K562 (cell line): ENCODE data around the gene CLCN5. TPM values are rescaled to one million over a fixed set of nuclear protein-coding genes. Genes with fewer than 3 reads are reported as not detected.

ENCODE experiments used
- ATAC-seq: fragments of 200-7000 bp; cut with Tn5 transposase; 3 replicates; pipeline ENCODE4 v1.9.1; 2020; ENCODE audit warnings: moderate library complexity
- BruUV-seq: library from RNA; stranded (reverse); fragments of 400-500 nt; replicated peaks from 2 replicates; lab custom pipeline; 2021; lab: Mats Ljungman, UMichigan
- CTCF ChIA-PET: fragments of 300-600 bp; formaldehyde crosslinking; extraction: SDS; loops from one replicate; lab custom pipeline; 2021; ENCODE audit warnings: low intra/inter-chr PET ratio; lab: Yijun Ruan, JAX
- POLR2A ChIA-PET: fragments of 300-600, 350-650 bp; sonication (Branson Sonifier 250); formaldehyde crosslinking; extraction: SDS; loops from one replicate; lab custom pipeline; 2021; ENCODE audit warnings: antibody characterized with exemption, inconsistent platforms; lab: Yijun Ruan, JAX
- DNase-seq, 4 experiments: peaks; one replicate each; pipeline versions ENCODE4 v3.0.0 to v3.0.0-alpha.2; 2011 to 2018; ENCODE audit warnings: low spot score in 3 of 4, mixed read lengths in 3 of 4; ENCODE audit errors: extremely low read depth in 1 of 4
- FAIRE-seq: peaks from 2 replicates; lab custom pipeline; 2011; peaks lifted over from hg19 to GRCh38; lab: Jason Lieb, UNC
- H2AFZ ChIP-seq: 2 replicates; pipeline ENCODE4 v1.6.0; 2011; ENCODE audit warnings: low read depth, low read length, control low read depth, inconsistent platforms
- H3K27ac ChIP-seq: fragments of 200-600 bp; 3 replicates; pipeline ENCODE4 v1.8.0; 2011; ENCODE audit warnings: low read depth, mild to moderate bottlenecking, control low read depth, inconsistent platforms, low read length, moderate library complexity, mixed read lengths; ENCODE audit errors: extremely low read depth
- H3K27me3 ChIP-seq, 2 experiments: fragments of 300-600 bp in 1 of 2; 2 replicates in 1 of 2; 3 replicates in 1 of 2; pipeline versions ENCODE4 v1.6.0 to v1.8.0; 2011; ENCODE audit warnings: inconsistent platforms in 2 of 2, low read length in 2 of 2, mild to moderate bottlenecking in 1 of 2, mixed read lengths in 1 of 2, moderate library complexity in 1 of 2; ENCODE audit not compliant: control insufficient read depth in 2 of 2, insufficient read depth in 2 of 2
- H3K36me3 ChIP-seq: fragments of 300-600 bp; 3 replicates; pipeline ENCODE4 v1.8.0; 2011; ENCODE audit warnings: mild to moderate bottlenecking, low read length, inconsistent platforms; ENCODE audit not compliant: control insufficient read depth, insufficient read depth
- H3K4me1 ChIP-seq, 2 experiments: fragments of 200-600 bp in 1 of 2; replicated peaks in 1 of 2; 2 replicates in 1 of 2; 3 replicates in 1 of 2; pipeline versions ENCODE4 v1.5.1 to v1.8.0; 2011; ENCODE audit warnings: inconsistent platforms in 2 of 2, low read length in 2 of 2, mild to moderate bottlenecking in 1 of 2, mixed read lengths in 1 of 2, moderate library complexity in 1 of 2; ENCODE audit not compliant: control insufficient read depth in 2 of 2, insufficient read depth in 2 of 2
- H3K4me2 ChIP-seq: 2 replicates; pipeline ENCODE4 v1.6.1; 2011; ENCODE audit warnings: low read length, control low read depth, inconsistent platforms, mixed read lengths; ENCODE audit not compliant: insufficient read depth
- H3K4me3 ChIP-seq: fragments of 200-600 bp; sonication (generic), shearing (Covaris generic); 2 replicates; pipeline ENCODE4 v1.5.1; 2016; ENCODE audit warnings: control low read depth, inconsistent platforms
- H3K79me2 ChIP-seq: fragments of 200-600 bp; 3 replicates; pipeline ENCODE4 v1.8.0; 2011; ENCODE audit warnings: low read length, inconsistent platforms; ENCODE audit not compliant: control insufficient read depth, insufficient read depth
- H3K9ac ChIP-seq, 2 experiments: 2 replicates each; pipeline versions ENCODE4 v1.6.0 to v1.6.1; 2011; ENCODE audit warnings: low read depth in 2 of 2, low read length in 2 of 2, control low read depth in 1 of 2, inconsistent platforms in 1 of 2, mild to moderate bottlenecking in 1 of 2, mixed read lengths in 1 of 2; ENCODE audit not compliant: insufficient read depth in 1 of 2
- H3K9me1 ChIP-seq: one replicate; pipeline ENCODE4 v1.6.0; 2011; ENCODE audit warnings: inconsistent platforms, mild to moderate bottlenecking, low read length, moderate library complexity; ENCODE audit not compliant: control insufficient read depth, insufficient read depth
- H3K9me3 ChIP-seq: replicated peaks from 2 replicates; pipeline ENCODE4 v1.5.1; 2011; ENCODE audit warnings: low read depth, low read length, inconsistent platforms; ENCODE audit not compliant: control insufficient read depth, insufficient read depth
- H4K20me1 ChIP-seq: replicated peaks from 2 replicates; pipeline ENCODE4 v1.6.1; 2011; ENCODE audit warnings: low read length, inconsistent platforms, mixed read lengths; ENCODE audit not compliant: control insufficient read depth, insufficient read depth
- CHD1 ChIP-seq: fragments of 200-600 bp; sonication (generic); IDR thresholded peaks from one replicate; pipeline ENCODE4 v1.6.1; 2012; ENCODE audit warnings: mild to moderate bottlenecking, moderate library complexity, low read length, inconsistent platforms
- RBBP5 ChIP-seq: fragments of 200-600 bp; sonication (generic); IDR thresholded peaks from 2 replicates; pipeline ENCODE4 v1.6.1; 2012; ENCODE audit warnings: borderline replicate concordance, mild to moderate bottlenecking, low read length, control low read depth, inconsistent platforms; ENCODE audit not compliant: insufficient read depth, poor library complexity, severe bottlenecking
- WGBS: fragments of 100-300 bp; shearing (Covaris generic); methylation state at CpG from one replicate; pipeline ENCODE4 v1.1.6; 2016; ENCODE audit warnings: low coverage, mixed read lengths; ENCODE audit not compliant: insufficient coverage; ENCODE audit errors: missing lambda C conversion rate; 5-methylcytosine and 5-hydroxymethylcytosine counted together
- in situ Hi-C: fragments of 300-500 bp; cut with MboI; formaldehyde crosslinking; loops from 4 replicates; pipeline ENCODE4 v1.15.0; 2018; ENCODE audit warnings: inconsistent platforms, mixed read lengths
- intact Hi-C: fragments of 100-400 bp; cut with micrococcal nuclease; formaldehyde crosslinking; loops from 2 replicates; pipeline ENCODE4 v1.14.2; 2022
- microRNA counts: library from miRNA; unstranded; fragments of <30 nt; microRNA quantifications from one replicate; lab custom pipeline; 2016
- microRNA-seq: library from miRNA; unstranded; fragments of <30 nt; microRNA quantifications from one replicate; pipeline ENCODE4, GENCODE V29; 2018; ENCODE audit warnings: borderline microRNAs expressed
- polyA plus RNA-seq, 8 experiments: library from polyadenylated mRNA; depleted of rRNA in 4 of 8; stranded (reverse) in 5 of 8; unstranded in 3 of 8; fragments of >200 nt; fragmentation: Nextera tagmentation in 2 of 8; fragmentation: Illumina TruSeq in 1 of 8; extraction: Ambion mirVana in 2 of 8; extraction: Trizol in 1 of 8; gene quantifications; 2 replicates each; pipeline versions ENCODE4 v1.2.1 to v1.2.3, GENCODE V29; 2011 to 2014; ENCODE audit warnings: inconsistent platforms in 1 of 8, missing spikeins in 1 of 8
- small RNA-seq: library from RNA; depleted of rRNA; stranded (forward); fragments of <200 nt; gene quantifications from one replicate; pipeline ENCODE3, GENCODE V24; 2014
- total RNA-seq, 7 experiments: library from RNA; depleted of rRNA in 6 of 7; stranded (reverse); fragments of >200 nt in 6 of 7; fragmentation: Illumina TruSeq in 2 of 7; extraction: Trizol in 2 of 7; gene quantifications; 2 replicates each; pipeline versions ENCODE4 v1.2.1 to v1.2.3, GENCODE V29; 2011 to 2021; ENCODE audit warnings: low replicate concordance in 1 of 7

CLCN5 gene
- total and polyA plus RNA-seq, 9 of the 15 experiments (the other 6 are each of a cell fraction or from before 2014, with no cell fraction given): 0.94 to 11.8 (median 7.1) TPM

DNA sequence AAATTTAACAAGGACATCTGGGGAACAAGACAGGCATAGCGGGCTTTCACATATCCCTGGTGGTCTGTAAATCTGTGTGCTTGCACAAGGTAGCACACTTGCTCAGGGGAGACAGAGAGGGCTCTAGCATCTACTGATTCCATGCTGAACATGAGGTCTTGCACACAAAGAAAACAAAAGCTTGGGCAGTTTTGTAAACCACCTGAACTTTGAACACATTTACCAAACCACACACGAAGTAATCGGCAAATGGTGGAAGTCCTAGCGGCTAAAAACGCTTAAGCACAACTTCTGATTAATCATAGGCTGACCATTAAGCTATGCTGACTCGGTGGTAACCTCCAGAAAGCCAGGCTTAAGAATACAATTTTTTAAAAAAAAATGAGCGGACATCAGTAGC is 225.6 kb downstream of the CLCN5 start:
- no peak for TF ChIP-seq CHD1
- no peak for TF ChIP-seq RBBP5
- 45% methylated on average over 7 of the region's 7 CpGs for WGBS
- no peaks in the 10 kb centered on the region for H3K27me3 ChIP-seq
- no peak overlapping the region for H2AFZ ChIP-seq
- H3K9me3 ChIP-seq: no peaks in the 10 kb centered on the region
- H3K4me3 ChIP-seq: no peak overlapping the region
- ATAC-seq: no peak
- CTCF ChIA-PET: no interaction called here
- H3K9ac ChIP-seq: no peak overlapping the region
- DNase-seq: no peak
- no TSS peak for BruUV-seq
- H3K4me2 ChIP-seq: no peak overlapping the region
- POLR2A ChIA-PET: no interaction called here
- no peaks in the 10 kb centered on the region for H3K4me1 ChIP-seq
- no peaks in the 10 kb centered on the region for H3K79me2 ChIP-seq
- H3K27ac ChIP-seq: no peak overlapping the region
- H3K36me3 ChIP-seq: no peaks in the 10 kb centered on the region
- intact Hi-C loops (no loop called here), in situ Hi-C loops (no loop called here)
- H3K9me1 ChIP-seq: no peaks in the 10 kb centered on the region
- H4K20me1 ChIP-seq: no peaks in the 10 kb centered on the region
- FAIRE-seq: no peak

MicroRNAs within 50 kb of the gene (microRNA counts, 767-probe panel; counts per million panel counts)
- microRNA hsa-miR-188-3p (lab: Ali Mortazavi, UCI) (not detected), microRNA hsa-miR-188-5p (lab: Ali Mortazavi, UCI) (3,148 counts per million, percentile 70 among the panel's probes with 10 or more counts), microRNA hsa-miR-362-3p (lab: Ali Mortazavi, UCI) (3,058 counts per million, percentile 69 among the panel's probes with 10 or more counts), microRNA hsa-miR-362-5p (lab: Ali Mortazavi, UCI) (3,711 counts per million, percentile 78 among the panel's probes with 10 or more counts), microRNA hsa-miR-500a-5p+hsa-miR-501-5p (lab: Ali Mortazavi, UCI) (2,751 counts per million, percentile 66 among the panel's probes with 10 or more counts), microRNA hsa-miR-500b (lab: Ali Mortazavi, UCI) (not detected), microRNA hsa-miR-501-3p (lab: Ali Mortazavi, UCI) (not detected), microRNA hsa-miR-502-3p (lab: Ali Mortazavi, UCI) (not detected), microRNA hsa-miR-502-5p (lab: Ali Mortazavi, UCI) (2,226 counts per million, percentile 56 among the panel's probes with 10 or more counts), microRNA hsa-miR-532-3p (lab: Ali Mortazavi, UCI) (not detected), microRNA hsa-miR-532-5p (lab: Ali Mortazavi, UCI) (2,789 counts per million, percentile 67 among the panel's probes with 10 or more counts), microRNA hsa-miR-660-5p (lab: Ali Mortazavi, UCI) (3,314 counts per million, percentile 73 among the panel's probes with 10 or more counts)

Small RNAs within 50 kb of the gene (microRNA-seq; reads per million reads assigned to microRNA genes)
- gene MIR188: 151 reads per million, percentile 82 among the genes with 10 or more reads in this experiment
- gene MIR362: 205 reads per million, percentile 85 among the genes with 10 or more reads in this experiment
- gene MIR500A: 4.9 reads per million, percentile 46 among the genes with 10 or more reads in this experiment
- 0.64 reads per million for gene MIR500B
- gene MIR501: 21.0 reads per million, percentile 66 among the genes with 10 or more reads in this experiment
- gene MIR502: 42.8 reads per million, percentile 72 among the genes with 10 or more reads in this experiment
- 1,128 reads per million, percentile 93 among the genes with 10 or more reads in this experiment for gene MIR532
- gene MIR660: 546 reads per million, percentile 89 among the genes with 10 or more reads in this experiment

Small RNAs within 50 kb of the gene (small RNA-seq; reads per million reads assigned to genes)
- gene MIR188 (0.88 reads per million, percentile 53 among the genes with 10 or more reads in this experiment), gene MIR362 (87.9 reads per million, percentile 98 among the genes with 10 or more reads in this experiment), gene MIR500A (145 reads per million, percentile 99 among the genes with 10 or more reads in this experiment), gene MIR500B (0.99 reads per million, percentile 58 among the genes with 10 or more reads in this experiment), gene MIR501 (14.4 reads per million, percentile 96 among the genes with 10 or more reads in this experiment), gene MIR502 (3.2 reads per million, percentile 88 among the genes with 10 or more reads in this experiment), gene MIR532 (185 reads per million, percentile 99 among the genes with 10 or more reads in this experiment), gene MIR660 (47.5 reads per million, percentile 98 among the genes with 10 or more reads in this experiment), gene RNU6-421P (not detected)

Other genes with a start within 250 kb of the CLCN5 start
- 113 and 151 TPM in 2 replicates for gene PAGE1, start 226.6 kb upstream of the CLCN5 start, total RNA-seq (2014; rRNA removed)
- gene PAGE1, start 226.6 kb upstream of the CLCN5 start, total RNA-seq (2014; rRNA removed; fragmentation: Illumina TruSeq; extraction: Trizol): 109 and 123 TPM in 2 replicates
- gene PAGE1, start 226.6 kb upstream of the CLCN5 start, total RNA-seq (2015; rRNA removed; fragmentation: Illumina TruSeq; extraction: Trizol): 67.6 and 69.8 TPM in 2 replicates
- gene PAGE1, start 226.6 kb upstream of the CLCN5 start, total RNA-seq (2021): 77.5 and 80.2 TPM in 2 replicates
- 9.0 and 43.5 TPM in 2 replicates for gene PAGE1, start 226.6 kb upstream of the CLCN5 start, polyA plus RNA-seq (2011; rRNA removed)
- 90.7 and 104 TPM in 2 replicates for gene PAGE1, start 226.6 kb upstream of the CLCN5 start, polyA plus RNA-seq (2014; fragmentation: Illumina TruSeq; extraction: Trizol)
- 100 to 1,000 TPM; 499 to 520 TPM for gene PAGE1, start 226.6 kb upstream of the CLCN5 start, polyA plus RNA-seq (2014; fragmentation: Nextera tagmentation; extraction: Ambion mirVana)
- 136 and 157 TPM in 2 replicates for gene PAGE1, start 226.6 kb upstream of the CLCN5 start, polyA plus RNA-seq (2014; rRNA removed)
- gene PAGE4, start 93.3 kb upstream of the CLCN5 start, total RNA-seq (2014; rRNA removed): 1.7 and 2.4 TPM in 2 replicates
- 2.8 and 3.9 TPM in 2 replicates for gene PAGE4, start 93.3 kb upstream of the CLCN5 start, total RNA-seq (2014; rRNA removed; fragmentation: Illumina TruSeq; extraction: Trizol)
- gene PAGE4, start 93.3 kb upstream of the CLCN5 start, total RNA-seq (2015; rRNA removed; fragmentation: Illumina TruSeq; extraction: Trizol): 2.2 and 3.7 TPM in 2 replicates
- 1.1 and 1.3 TPM in 2 replicates for gene PAGE4, start 93.3 kb upstream of the CLCN5 start, total RNA-seq (2021)
- 0.99 and 1.2 TPM in 2 replicates for gene PAGE4, start 93.3 kb upstream of the CLCN5 start, polyA plus RNA-seq (2011; rRNA removed)
- 4.9 and 5.3 TPM in 2 replicates for gene PAGE4, start 93.3 kb upstream of the CLCN5 start, polyA plus RNA-seq (2014; fragmentation: Illumina TruSeq; extraction: Trizol)
- gene PAGE4, start 93.3 kb upstream of the CLCN5 start, polyA plus RNA-seq (2014; fragmentation: Nextera tagmentation; extraction: Ambion mirVana): 1 to 10 TPM; 6.7 to 8.0 TPM
- gene PAGE4, start 93.3 kb upstream of the CLCN5 start, polyA plus RNA-seq (2014; rRNA removed): 4.0 and 6.4 TPM in 2 replicates
- 0.82 and 1.8 TPM in 2 replicates for gene USP27X, start 43.1 kb upstream of the CLCN5 start, total RNA-seq (2014; rRNA removed)
- 1.6 and 2.1 TPM in 2 replicates for gene USP27X, start 43.1 kb upstream of the CLCN5 start, total RNA-seq (2014; rRNA removed; fragmentation: Illumina TruSeq; extraction: Trizol)
- 1.3 and 1.7 TPM in 2 replicates for gene USP27X, start 43.1 kb upstream of the CLCN5 start, total RNA-seq (2015; rRNA removed; fragmentation: Illumina TruSeq; extraction: Trizol)
- gene USP27X, start 43.1 kb upstream of the CLCN5 start, total RNA-seq (2021): 1.9 and 2.7 TPM in 2 replicates
- 2.3 and 4.7 TPM in 2 replicates for gene USP27X, start 43.1 kb upstream of the CLCN5 start, polyA plus RNA-seq (2011; rRNA removed)
- 3.8 and 4.0 TPM in 2 replicates for gene USP27X, start 43.1 kb upstream of the CLCN5 start, polyA plus RNA-seq (2014; fragmentation: Illumina TruSeq; extraction: Trizol)
- under 1 TPM; 0.15 TPM for gene USP27X, start 43.1 kb upstream of the CLCN5 start, polyA plus RNA-seq (2014; fragmentation: Nextera tagmentation; extraction: Ambion mirVana)
- 1.2 and 2.1 TPM in 2 replicates for gene USP27X, start 43.1 kb upstream of the CLCN5 start, polyA plus RNA-seq (2014; rRNA removed)